ENCODE data around the gene RNF14. TPM values are rescaled to one million over a fixed set of nuclear protein-coding genes. Genes with fewer than 3 reads are reported as not detected.

The RNF14 gene
- total RNA-seq, 1 experiment from 2014 or later, result 20.1 TPM

DNA sequence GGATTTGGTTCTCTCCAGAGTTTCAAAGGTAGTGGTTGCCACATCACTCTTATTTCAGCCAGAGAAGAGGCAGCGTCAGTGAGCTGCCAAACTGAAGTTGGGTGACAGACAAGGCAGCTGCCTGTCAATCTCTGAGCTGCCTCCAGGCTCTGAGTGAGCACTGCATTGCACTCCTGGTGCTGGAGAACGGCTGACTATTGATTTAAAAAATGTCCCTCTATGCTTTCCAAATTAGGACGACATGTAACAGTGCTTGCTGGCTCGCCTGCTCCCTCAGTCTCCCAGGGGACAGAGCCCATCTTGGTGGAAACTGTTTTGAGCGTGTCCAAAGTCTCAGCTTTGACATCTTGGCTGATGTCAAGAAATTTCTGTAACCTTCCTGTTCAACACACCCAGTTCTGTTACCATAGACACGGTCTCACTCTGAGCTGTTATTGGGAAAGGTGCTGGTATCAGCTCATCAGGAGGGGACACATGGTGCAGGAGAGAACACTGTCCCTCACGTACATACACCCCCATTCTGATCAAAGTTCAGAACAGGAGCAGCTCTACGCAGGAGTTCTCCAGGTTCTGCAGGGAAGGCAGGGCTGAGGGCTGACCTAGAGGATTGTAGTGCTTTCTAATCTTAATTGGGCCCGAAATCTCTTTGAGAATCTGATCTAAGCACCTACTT is 26.6 kb upstream of the RNF14 start:
- no peaks in the 10 kb centered on the region for H3K23me2 ChIP-seq (ENCODE audit: insufficient read length, low read depth, low read length, poor library complexity, severe bottlenecking)
- DNase-seq, result no peak
- H3K27me3 ChIP-seq (ENCODE audit: insufficient read depth, low read length), result no peaks in the 10 kb centered on the region
- H2BK5ac ChIP-seq (ENCODE audit: insufficient read length, low read length), result no peak overlapping the region
- Mint-ChIP-seq H3K4me3 (no peak overlapping the region), H3K4me1 (peaks cover 15 to 17% of the 10 kb centered on the region in 2 experiments), H3K9me3 (no peaks in the 10 kb centered on the region), H3K27me3 (ENCODE audit: low read depth) (peaks cover 10% of the 10 kb centered on the region), H3K27ac (no peak overlapping the region), H3K36me3 (ENCODE audit: insufficient read depth in 1 of 3, low read depth in 3 of 3) (peaks cover 0 to 23% (median 17%) of the 10 kb centered on the region in 3 experiments; a peak in 6 of 7 replicates)
- H3K14ac ChIP-seq (ENCODE audit: insufficient read depth, low read length), result no peak overlapping the region
- no peak overlapping the region for H3T11ph ChIP-seq (ENCODE audit: low read length)
- TF ChIP-seq, protein P1, sequence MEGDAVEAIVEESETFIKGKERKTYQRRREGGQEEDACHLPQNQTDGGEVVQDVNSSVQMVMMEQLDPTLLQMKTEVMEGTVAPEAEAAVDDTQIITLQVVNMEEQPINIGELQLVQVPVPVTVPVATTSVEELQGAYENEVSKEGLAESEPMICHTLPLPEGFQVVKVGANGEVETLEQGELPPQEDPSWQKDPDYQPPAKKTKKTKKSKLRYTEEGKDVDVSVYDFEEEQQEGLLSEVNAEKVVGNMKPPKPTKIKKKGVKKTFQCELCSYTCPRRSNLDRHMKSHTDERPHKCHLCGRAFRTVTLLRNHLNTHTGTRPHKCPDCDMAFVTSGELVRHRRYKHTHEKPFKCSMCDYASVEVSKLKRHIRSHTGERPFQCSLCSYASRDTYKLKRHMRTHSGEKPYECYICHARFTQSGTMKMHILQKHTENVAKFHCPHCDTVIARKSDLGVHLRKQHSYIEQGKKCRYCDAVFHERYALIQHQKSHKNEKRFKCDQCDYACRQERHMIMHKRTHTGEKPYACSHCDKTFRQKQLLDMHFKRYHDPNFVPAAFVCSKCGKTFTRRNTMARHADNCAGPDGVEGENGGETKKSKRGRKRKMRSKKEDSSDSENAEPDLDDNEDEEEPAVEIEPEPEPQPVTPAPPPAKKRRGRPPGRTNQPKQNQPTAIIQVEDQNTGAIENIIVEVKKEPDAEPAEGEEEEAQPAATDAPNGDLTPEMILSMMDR (conservative IDR thresholded peaks at IDR 0.05), result no peak
- no CpG with 5 or more reads among the region's 9 CpGs for WGBS (ENCODE audit: extremely low coverage, insufficient read length, low lambda C conversion rate)
- H3K56ac ChIP-seq (ENCODE audit: insufficient read length, low read depth, low read length), result no peak overlapping the region
- no peaks in the 10 kb centered on the region for H3K9me3 ChIP-seq (ENCODE audit: control insufficient read depth, low read depth, low read length)
- H3K79me1 ChIP-seq (ENCODE audit: insufficient read depth, low read depth, low read length, poor library complexity, severe bottlenecking), result no peaks in the 10 kb centered on the region
- no peak overlapping the region for H3K27ac ChIP-seq (ENCODE audit: insufficient read length, low read depth, low read length)
- H4K20me1 ChIP-seq (ENCODE audit: control insufficient read depth, insufficient read depth, insufficient read length), result peaks cover 2% of the 10 kb centered on the region
- no peak overlapping the region for H2BK15ac ChIP-seq (ENCODE audit: low read depth, low read length)
- no peak overlapping the region for H2AFZ ChIP-seq (ENCODE audit: low read length)
- no peak overlapping the region for H3K23ac ChIP-seq (ENCODE audit: insufficient read length, low read depth, low read length)
- H3K4me1 ChIP-seq (ENCODE audit: insufficient read depth, low read length), result no peaks in the 10 kb centered on the region
- H2BK120ac ChIP-seq (ENCODE audit: low read depth, low read length, poor library complexity, severe bottlenecking), result no peak overlapping the region
- no peak overlapping the region for H3K4ac ChIP-seq (ENCODE audit: low read depth, low read length)
- H4K8ac ChIP-seq (replicated peaks; ENCODE audit: insufficient read length, low read depth, low read length), result no peak overlapping the region
- H3K79me2 ChIP-seq (ENCODE audit: insufficient read depth, low read length), result no peaks in the 10 kb centered on the region
- H3K9ac ChIP-seq (ENCODE audit: extremely low read depth, insufficient read length, low read length), result no peak overlapping the region
- H2BK12ac ChIP-seq (ENCODE audit: insufficient read length, low read depth, low read length), result no peak overlapping the region
- no peak overlapping the region for H4K91ac ChIP-seq (ENCODE audit: insufficient read length, low read depth, low read length)
- H2BK20ac ChIP-seq (ENCODE audit: low read depth, low read length, poor library complexity, severe bottlenecking), result no peak overlapping the region
- no peak overlapping the region for H4K5ac ChIP-seq (ENCODE audit: insufficient read length, low read depth, low read length)
- no peak overlapping the region for H3K4me2 ChIP-seq (ENCODE audit: insufficient read depth, insufficient read length, low read length)
- no peak overlapping the region for H2AK5ac ChIP-seq (ENCODE audit: insufficient read length, low read length)
- H3K18ac ChIP-seq (ENCODE audit: insufficient read length, low read depth, low read length), result no peak overlapping the region
